GM12878 (cell line): ENCODE measurements around the gene PSMD10.

Source experiments
- CTCF ChIP-seq, 3 experiments: IDR thresholded peaks in 2 of 3; conservative IDR thresholded peaks in 1 of 3; 2 replicates each; pipeline ENCODE4 v1.5.1; 2011; ENCODE audit warnings: low read depth in 3 of 3, low read length in 3 of 3, mild to moderate bottlenecking in 3 of 3, control low read depth in 2 of 3, moderate library complexity in 2 of 3, inconsistent platforms in 1 of 3, mixed read lengths in 1 of 3; ENCODE audit not compliant: control insufficient read depth in 2 of 3, insufficient read depth in 1 of 3; ENCODE audit errors: extremely low read depth in 1 of 3
- POLR2A ChIP-seq: IDR thresholded peaks from 2 replicates; pipeline ENCODE4 v1.6.1; 2011; ENCODE audit warnings: low read depth, mild to moderate bottlenecking, low read length
- TBL1XR1 ChIP-seq: IDR thresholded peaks from 2 replicates; pipeline ENCODE4 v1.6.1; 2012; ENCODE audit warnings: low read depth, low read length, improper control_type of control experiment
- YBX1 ChIP-seq: fragments of 450-650 bp; IDR thresholded peaks from 2 replicates; pipeline ENCODE4 v1.6.1; 2016; ENCODE audit warnings: antibody characterized with exemption

DNA sequence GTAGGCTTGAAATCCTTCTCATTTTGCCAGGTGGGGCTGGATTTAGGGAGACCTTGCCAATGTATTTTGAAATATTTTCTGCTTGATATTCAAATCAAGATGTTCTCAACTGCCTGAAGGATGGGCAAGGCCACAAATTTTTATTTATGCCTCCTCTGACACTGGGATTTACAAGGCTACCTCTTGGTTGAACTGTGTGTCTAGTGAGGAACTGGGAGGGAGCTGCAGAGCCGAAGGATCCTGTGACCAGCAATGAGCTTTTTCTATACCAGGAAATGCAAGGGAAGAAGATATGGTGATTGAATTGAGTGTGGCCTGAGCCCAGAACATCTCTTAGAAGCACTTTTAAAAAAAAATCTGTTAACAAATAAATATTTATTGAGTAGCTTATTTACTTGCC is 31.5 kb downstream of the PSMD10 start:
- TF ChIP-seq TBL1XR1 (no peak), POLR2A (no peak), YBX1 (no peak), CTCF (IDR thresholded peaks at IDR 0.05 in 2 of 3, conservative IDR thresholded peaks at IDR 0.05 in 1 of 3; ENCODE audit: control insufficient read depth in 2 of 3, extremely low read depth in 1 of 3, insufficient read depth in 1 of 3, low read depth in 3 of 3, low read length in 3 of 3) (no peak)
